Measurements from ENCODE around the gene MTHFR.

The MTHFR gene

DNA sequence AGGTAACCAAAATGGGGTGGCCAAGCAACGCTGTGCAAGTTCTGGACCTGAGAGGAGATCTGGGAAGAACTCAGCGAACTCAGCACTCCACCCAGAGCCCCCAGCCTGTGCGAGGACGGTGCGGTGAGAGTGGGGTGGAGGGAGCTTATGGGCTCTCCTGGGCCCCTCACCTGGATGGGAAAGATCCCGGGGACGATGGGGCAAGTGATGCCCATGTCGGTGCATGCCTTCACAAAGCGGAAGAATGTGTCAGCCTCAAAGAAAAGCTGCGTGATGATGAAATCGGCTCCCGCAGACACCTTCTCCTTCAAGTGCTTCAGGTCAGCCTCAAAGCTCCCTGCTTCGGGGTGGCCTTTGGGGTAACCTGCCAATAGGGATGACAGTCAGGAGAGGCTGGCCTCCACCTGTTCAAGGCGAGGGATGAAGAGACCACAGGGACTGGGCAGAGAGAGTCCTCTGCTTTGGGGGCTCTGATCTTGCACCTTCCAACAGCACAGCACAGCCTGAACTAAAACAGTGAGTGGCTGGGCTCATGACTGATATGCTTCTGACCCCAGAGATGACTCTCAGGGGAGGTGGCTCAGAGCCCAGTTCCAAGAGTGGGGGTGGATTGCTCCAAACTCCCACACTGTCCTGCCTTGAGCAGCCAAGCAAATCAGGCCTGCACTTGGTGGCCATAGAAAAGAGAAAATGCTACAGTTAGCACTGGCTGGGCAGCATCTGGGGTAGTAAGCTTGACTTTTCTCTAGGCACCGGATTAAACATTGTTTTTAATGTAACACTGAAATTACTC lies 9.5 kb downstream of the MTHFR start:
- no peak for DNase-seq

DNA sequence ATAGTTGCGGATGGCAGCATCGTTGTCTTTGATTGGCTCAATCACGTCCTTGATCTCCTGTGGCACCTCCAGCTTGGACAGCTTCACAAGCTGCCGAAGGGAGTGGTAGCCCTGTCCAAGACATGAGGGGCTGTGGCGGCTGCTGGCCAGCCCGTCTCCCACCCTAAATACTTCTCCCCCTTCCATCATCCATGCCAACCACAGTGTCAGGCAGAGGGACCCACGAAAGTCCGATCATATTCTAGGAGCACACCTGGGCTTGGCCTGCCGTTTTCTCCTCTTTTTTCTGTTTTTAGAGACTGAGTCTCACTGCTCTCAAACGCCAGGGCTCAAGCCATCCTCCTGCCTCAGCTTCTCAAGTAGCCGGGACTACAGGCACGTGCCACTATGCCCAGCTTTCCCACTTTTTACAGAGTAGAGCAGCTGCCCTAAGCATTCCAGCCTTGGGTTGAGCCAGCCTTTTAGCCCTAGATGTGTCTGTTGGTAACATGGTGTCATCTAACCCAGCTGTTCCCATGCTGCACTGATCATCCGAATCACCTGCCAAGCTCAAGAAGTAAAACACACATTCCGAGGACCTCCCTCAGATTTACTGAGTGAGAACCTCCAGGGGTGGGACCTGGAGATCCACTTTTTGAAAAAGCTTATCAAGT lies 10.4 kb downstream of the MTHFR start:
- no peak for DNase-seq

GRCh38 chr1:11794446-11795237 lies 11.1 kb downstream of the MTHFR start:
- no peak for DNase-seq

DNA sequence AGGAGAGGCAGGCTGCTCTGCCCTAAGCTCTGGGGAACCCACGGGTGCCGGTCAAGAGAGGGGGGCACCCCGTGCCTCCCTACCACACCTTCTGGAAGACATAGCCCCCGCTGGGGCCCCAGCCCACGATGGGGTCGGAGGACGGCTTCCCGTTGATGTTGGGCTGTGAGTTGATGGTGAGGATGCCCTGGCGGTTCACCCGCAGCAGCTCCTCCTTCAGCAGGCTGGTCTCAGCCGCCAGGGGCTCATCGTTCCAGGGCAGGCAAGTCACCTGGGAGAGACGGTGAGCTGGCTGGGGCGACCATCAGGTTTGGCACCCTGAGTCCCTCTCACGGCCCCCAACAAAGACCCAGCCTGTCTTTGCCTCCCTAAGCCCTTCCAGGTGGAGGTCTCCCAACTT lies 11.9 kb downstream of the MTHFR start:
- no peak for DNase-seq

GRCh38 chr1:11792106-11792505 lies 13.7 kb downstream of the MTHFR start:
- no peak for DNase-seq

GRCh38 chr1:11790880-11791715 lies 14.7 kb downstream of the MTHFR start:
- no peak for DNase-seq

DNA sequence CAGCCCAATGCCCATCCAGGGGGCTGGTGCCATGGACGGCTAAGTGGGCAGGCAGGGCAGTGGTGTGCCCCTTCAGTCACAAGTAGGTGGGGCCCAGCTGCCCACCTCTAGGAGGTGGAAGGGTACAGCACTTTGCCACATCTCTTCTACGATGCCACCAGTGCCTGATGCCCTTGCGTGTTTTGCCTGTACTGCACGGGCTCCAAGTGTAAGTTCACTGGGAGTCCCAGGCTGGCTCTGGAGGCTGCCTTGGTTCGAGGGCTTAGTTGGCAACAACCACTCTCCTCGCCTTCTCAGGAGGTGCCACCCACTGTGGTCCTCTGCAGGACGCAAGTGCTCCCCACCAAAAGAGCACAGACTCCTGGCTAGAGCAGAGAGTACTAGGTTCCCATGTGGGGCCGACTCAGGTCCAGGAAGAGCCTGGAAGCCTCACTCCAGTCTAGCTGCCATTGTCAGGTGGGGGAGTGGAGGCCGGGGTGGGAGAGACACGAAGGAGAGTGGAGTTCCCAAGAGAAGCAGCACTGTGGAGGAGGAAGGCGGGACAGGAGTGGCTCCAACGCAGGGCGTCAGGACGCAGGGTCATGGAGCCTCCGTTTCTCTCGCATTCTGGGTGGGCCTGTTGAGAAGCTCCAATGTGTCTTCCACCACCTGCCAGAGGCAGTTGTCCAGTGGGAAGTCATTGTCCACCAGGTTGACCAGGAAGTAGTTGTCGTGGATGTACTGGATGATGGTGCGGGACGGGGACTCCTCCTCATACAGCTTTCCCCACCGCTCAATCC lies 15.5 kb downstream of the MTHFR start:
- DNase-seq: no peak

- no peak for DNase-seq
These were observed 16.4 kb downstream of the MTHFR start for GRCh38 chr1:11789126-11790067.

- no peak for DNase-seq
These were observed 17.2 kb downstream of the MTHFR start for GRCh38 chr1:11788549-11789053.

DNA sequence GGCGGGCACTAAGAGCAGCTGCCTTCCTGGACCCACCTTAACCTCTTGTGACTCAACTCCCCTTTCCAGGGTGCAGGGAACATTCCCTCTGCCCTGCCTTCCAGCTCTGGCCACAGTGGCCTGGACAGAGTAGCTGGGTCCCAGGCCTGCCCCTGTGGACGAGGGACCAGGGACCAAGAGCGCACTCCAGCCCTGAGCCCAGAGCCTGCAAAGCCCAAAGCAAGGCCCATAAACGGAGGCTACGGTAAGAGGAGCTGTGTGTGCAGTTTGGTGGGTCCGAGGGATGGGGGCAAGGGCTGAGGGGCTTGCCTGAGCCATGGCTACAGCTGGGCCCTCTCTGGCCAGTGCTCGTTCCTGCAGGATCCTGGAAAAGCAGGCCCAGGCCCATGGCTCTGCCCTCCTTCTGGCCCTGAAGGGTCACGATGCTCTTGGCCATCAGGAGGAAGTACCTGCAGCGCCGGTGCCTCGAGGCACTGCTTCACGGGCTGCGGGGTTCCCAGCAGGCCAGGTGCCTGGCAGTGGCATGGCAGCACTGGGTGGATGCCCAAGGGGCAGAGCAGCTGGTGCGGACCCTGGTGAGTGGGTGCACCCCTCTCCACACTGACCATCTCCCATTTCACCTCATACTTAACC lies 17.8 kb downstream of the MTHFR start:
- DNase-seq: no peak

- DNase-seq: no peak
These were observed 18.4 kb downstream of the MTHFR start for GRCh38 chr1:11787251-11787803.

DNA sequence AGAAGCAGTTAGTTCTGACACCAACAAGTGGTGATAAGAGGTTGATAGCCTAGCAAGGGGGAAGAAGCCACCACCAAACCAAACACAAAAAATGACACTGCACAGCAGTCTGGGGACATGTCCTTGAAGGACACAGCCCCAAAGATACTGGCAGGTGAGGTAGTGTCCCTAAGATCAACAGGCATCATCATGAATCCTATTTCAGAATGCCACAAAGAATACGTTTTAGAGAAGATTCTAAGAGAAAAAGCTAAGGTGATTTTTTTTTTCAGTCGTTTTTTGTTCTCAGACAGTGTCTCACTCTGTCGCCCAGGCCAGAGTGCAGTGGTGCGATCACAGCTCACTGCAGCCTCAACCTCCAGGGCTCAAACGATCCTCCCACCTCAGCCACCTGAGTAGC lies 19.6 kb downstream of the MTHFR start:
- no peak for DNase-seq

DNA sequence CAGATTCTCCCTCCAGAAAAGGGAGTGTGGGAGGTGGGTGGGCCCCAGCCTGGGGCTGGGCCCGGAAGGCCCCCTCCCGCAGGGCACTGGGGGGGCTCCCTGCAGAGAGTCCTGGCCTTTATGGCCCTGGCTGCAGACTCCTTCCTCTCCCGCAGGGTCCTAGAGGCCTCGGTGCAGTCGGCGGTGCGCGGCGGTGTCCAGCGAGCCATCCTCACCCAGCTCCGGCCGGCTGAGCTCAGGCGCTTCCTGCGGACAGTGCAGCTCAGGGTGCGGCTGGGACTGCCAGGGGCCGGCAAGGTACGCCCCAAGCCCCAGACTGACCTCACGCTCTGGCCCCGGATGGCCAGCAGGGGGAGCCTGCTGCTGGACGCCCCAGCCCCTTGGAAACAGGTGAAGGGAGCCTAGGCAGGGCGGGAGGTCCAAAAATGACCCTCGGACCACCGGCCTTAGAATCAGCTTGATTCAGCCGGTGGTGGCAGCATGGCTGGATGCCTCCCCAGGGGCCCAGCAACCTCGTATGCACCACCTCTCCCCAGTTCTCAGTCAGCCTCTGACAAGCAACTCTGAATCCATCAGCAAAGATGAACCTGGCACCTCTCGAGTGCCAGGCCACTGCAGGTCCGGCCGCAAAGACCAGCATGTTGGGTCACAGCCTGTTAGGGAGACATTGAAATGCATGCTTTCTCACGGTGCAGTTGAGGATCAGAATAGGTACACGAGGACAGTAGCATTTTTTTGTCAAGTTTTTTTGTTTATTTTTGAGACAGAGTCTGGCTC lies 20.6 kb downstream of the MTHFR start:
- peak in 1 of 2 experiments; percentile 16 for DNase-seq

DNA sequence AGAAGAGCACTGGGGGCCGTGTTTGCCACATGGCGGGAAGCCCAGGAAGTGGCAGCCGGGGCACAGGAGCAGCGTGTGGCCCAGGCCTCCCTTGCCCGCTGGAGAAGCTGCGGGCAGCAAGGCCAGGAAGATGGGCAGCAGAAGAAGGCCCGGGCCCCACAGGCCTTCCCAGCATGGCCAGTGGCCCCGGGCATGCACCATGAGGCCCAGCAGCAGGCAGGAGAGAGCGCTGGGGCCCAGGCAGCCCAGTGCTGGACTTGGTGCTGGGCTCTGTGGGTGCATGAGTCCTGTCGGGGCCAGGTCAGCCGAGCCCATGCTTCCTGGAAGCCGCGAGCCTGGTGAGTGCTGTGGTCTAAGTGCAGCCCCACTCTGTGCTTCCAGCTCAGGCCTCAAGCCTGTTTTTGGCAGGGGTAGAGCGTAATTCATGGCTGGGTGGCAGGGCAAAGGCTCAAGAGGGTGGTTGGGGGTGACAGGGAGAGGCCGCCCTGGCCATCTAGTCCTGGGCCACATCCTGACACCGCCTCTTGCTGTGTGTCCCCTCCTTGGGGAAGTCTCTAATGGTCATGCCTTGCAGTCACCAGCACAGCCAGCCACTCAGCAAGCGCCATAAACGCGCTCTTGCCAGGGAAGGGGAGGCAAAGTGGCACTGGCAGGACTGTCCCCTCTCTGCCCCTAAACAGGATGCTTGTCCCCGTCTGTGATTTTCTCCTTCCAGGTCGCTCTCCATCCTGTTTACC lies 21.3 kb downstream of the MTHFR start:
- no peak for DNase-seq

- DNase-seq: no peak
These were observed 22.2 kb downstream of the MTHFR start for GRCh38 chr1:11783556-11783955.

GRCh38 chr1:11782127-11782708 lies 23.5 kb downstream of the MTHFR start:
- no peak for DNase-seq

- no peak for DNase-seq
These were observed 24.5 kb downstream of the MTHFR start for GRCh38 chr1:11781297-11781696.

Data from NCI-H446 (cell line).